ENCODE measurements around the gene SEMA6B.

GRCh38 chr19:4529924-4530522 lies 29.5 kb downstream of the SEMA6B start:
- TF ChIP-seq CTCF (IDR thresholded peaks at IDR 0.05; ENCODE audit: insufficient read depth, low read length, poor library complexity, severe bottlenecking) (no peak), EZH2phosphoT487 (conservative IDR thresholded peaks at IDR 0.05; ENCODE audit: low read length) (no peak)
